Thoracic aorta (tissue), 2 donors: ENCODE data around the gene PTPRG. TPM values are rescaled to one million over a fixed set of nuclear protein-coding genes. Genes with fewer than 3 reads are reported as not detected.

Experiments
- ATAC-seq: fragments of 150-250 bp; one replicate; pipeline ENCODE4 v1.8.0; 2017; ENCODE audit warnings: low read depth; ENCODE audit not compliant: insufficient number of reproducible peaks, low FRiP score
- DNase-seq: peaks from one replicate; pipeline ENCODE4 v3.0.0-alpha.2; 2020; ENCODE audit warnings: low spot score
- H3K27ac ChIP-seq, 2 donors: fragments of 200-600 bp; sonication (generic); 1 replicate in 1 of 2; 2 replicates in 1 of 2; pipeline ENCODE4 v1.5.1; 2016; ENCODE audit warnings: mild to moderate bottlenecking in 2 of 2, moderate library complexity in 2 of 2
- H3K27me3 ChIP-seq: fragments of 200-600 bp; sonication (generic); replicated peaks from 2 replicates; pipeline ENCODE4 v1.6.0; 2016; ENCODE audit warnings: mild to moderate bottlenecking; ENCODE audit not compliant: insufficient read depth
- H3K36me3 ChIP-seq: fragments of 200-600 bp; sonication (generic); one replicate; pipeline ENCODE4 v1.5.1; 2016
- H3K4me1 ChIP-seq, 2 donors: fragments of 200-600 bp; sonication (generic); 1 replicate in 1 of 2; 2 replicates in 1 of 2; pipeline versions ENCODE4 v1.5.1 to v1.6.0; 2016; ENCODE audit warnings: low read depth in 2 of 2, mild to moderate bottlenecking in 1 of 2; ENCODE audit not compliant: control insufficient read depth in 1 of 2
- H3K4me3 ChIP-seq: fragments of 200-600 bp; sonication (generic); 2 replicates; pipeline ENCODE4 v1.5.1; 2016; ENCODE audit warnings: mild to moderate bottlenecking
- H3K9me3 ChIP-seq: fragments of 200-600 bp; sonication (generic); 2 replicates; pipeline ENCODE4 v1.5.1; 2016
- CTCF ChIP-seq: fragments of 200-600 bp; sonication (generic); IDR thresholded peaks from one replicate; pipeline ENCODE4 v1.5.1; 2019; ENCODE audit warnings: antibody characterized with exemption
- total RNA-seq, 2 donors: library from RNA; depleted of rRNA; stranded (reverse); fragments of >200 nt; gene quantifications; one replicate each; pipeline versions ENCODE4 v1.1.0 to v1.2.3, GENCODE V29; 2016

PTPRG gene
- total RNA-seq, 2 donors from 2014 or later, result 154 to 208 TPM

- Histone ChIP-seq H3K9me3 (no peaks in the 10 kb centered on the region), H3K4me1 (peaks cover 9 to 19% of the 10 kb centered on the region in 2 donors), H3K4me3 (no peak overlapping the region), H3K27me3 (no peaks in the 10 kb centered on the region), H3K27ac (no peak overlapping the region), H3K36me3 (no peaks in the 10 kb centered on the region)
- DNase-seq (no peak), ATAC-seq (no peak)
- no peak for TF ChIP-seq CTCF
Observed at GRCh38 chr3:61583890-61584875, 22.8 kb downstream of the PTPRG start.

DNA sequence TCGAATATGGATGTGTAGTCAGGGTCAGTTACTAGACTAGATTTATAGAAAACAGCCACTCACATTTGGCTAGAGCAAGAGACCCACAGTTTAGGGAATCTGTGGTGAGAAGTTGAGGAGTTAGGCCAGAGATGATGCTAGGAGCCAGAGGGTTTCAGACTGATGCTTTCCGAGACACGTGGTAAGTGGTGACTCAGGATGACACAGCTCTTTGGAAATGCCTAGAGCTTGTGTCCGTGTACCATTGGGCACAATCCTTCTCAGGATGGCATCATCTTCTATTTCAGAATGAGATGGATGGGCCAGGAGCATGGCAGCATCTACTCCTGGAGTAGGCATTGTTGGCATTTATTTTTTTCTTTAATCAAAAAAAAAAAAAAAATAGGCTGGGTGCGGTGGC, 28.5 kb downstream of the PTPRG start:
- no peaks in the 10 kb centered on the region for H3K9me3 ChIP-seq
- H3K27me3 ChIP-seq, result no peaks in the 10 kb centered on the region
- H3K4me1 ChIP-seq, result peaks cover 8 to 19% of the 10 kb centered on the region in 2 donors
- no peak for ATAC-seq
- no peak overlapping the region for H3K4me3 ChIP-seq
- H3K36me3 ChIP-seq, result no peaks in the 10 kb centered on the region
- TF ChIP-seq CTCF, result no peak
- no peak for DNase-seq
- no peak overlapping the region for H3K27ac ChIP-seq

DNA sequence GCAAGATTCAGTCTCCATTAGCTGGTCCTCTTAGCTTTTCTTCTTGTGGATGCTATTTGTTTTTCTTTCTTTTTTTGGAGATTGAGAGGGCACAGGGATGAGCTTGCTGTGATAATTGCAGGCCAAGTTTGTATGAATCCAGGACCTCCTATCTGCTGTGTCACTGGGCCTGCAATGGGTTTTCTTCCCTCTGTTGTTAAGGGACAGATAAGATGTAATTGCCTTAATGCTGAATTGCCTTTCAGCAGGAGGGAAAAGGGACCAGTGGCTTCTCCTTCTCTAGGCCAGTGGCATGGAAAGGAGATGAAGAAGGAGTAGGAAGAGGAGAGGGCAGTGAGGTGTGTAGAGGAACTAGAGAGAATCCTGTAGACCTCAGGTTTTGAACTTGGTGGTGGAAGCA, 29.9 kb downstream of the PTPRG start:
- peaks cover 12 to 31% of the 10 kb centered on the region in 2 donors for H3K4me1 ChIP-seq
- H3K27ac ChIP-seq, result no peak overlapping the region
- DNase-seq (no peak), ATAC-seq (no peak)
- no peak overlapping the region for H3K4me3 ChIP-seq
- no peaks in the 10 kb centered on the region for H3K9me3 ChIP-seq
- no peaks in the 10 kb centered on the region for H3K36me3 ChIP-seq
- no peaks in the 10 kb centered on the region for H3K27me3 ChIP-seq
- TF ChIP-seq CTCF, result no peak

GRCh38 chr3:61593446-61594029, 32.2 kb downstream of the PTPRG start:
- no peak for TF ChIP-seq CTCF
- DNase-seq, result no peak
- no peak overlapping the region for H3K4me3 ChIP-seq
- H3K9me3 ChIP-seq, result no peaks in the 10 kb centered on the region
- peaks cover 12 to 31% of the 10 kb centered on the region in 2 donors for H3K4me1 ChIP-seq
- no peaks in the 10 kb centered on the region for H3K36me3 ChIP-seq
- no peak for ATAC-seq
- no peaks in the 10 kb centered on the region for H3K27me3 ChIP-seq
- H3K27ac ChIP-seq, result no peak overlapping the region
